Fibroblast of the aortic adventitia (primary cell): ENCODE data around the gene FAM20C. TPM values are rescaled to one million over a fixed set of nuclear protein-coding genes. Genes with fewer than 3 reads are reported as not detected.
"Not testable (repeated sequence)": the region's sequence is repeated elsewhere in the genome, so short reads cannot be mapped to it uniquely, and the experiment has no call there.

ENCODE experiments used
- DNase-seq: peaks from one replicate; pipeline ENCODE4 v3.0.0-alpha.2; 2010; ENCODE audit warnings: low read depth
- H3K4me3 ChIP-seq: 2 replicates; pipeline ENCODE4 v1.5.1; 2011; ENCODE audit warnings: low read depth, mild to moderate bottlenecking, control low read depth, low read length, moderate library complexity
- total RNA-seq: library from RNA; depleted of rRNA; stranded (reverse); fragments of >200 nt; gene quantifications from 2 replicates; pipeline ENCODE4 v1.2.3, GENCODE V29; 2012; ENCODE audit warnings: low replicate concordance
- TF ChIP-seq, protein P1 (sequence below): IDR thresholded peaks from 2 replicates; pipeline ENCODE4 v1.5.1; 2011; ENCODE audit warnings: mild to moderate bottlenecking, low read length, control low read depth, inconsistent platforms; ENCODE audit not compliant: insufficient read depth

The FAM20C gene
- total RNA-seq, 1 donor, result 55.5 TPM

DNA sequence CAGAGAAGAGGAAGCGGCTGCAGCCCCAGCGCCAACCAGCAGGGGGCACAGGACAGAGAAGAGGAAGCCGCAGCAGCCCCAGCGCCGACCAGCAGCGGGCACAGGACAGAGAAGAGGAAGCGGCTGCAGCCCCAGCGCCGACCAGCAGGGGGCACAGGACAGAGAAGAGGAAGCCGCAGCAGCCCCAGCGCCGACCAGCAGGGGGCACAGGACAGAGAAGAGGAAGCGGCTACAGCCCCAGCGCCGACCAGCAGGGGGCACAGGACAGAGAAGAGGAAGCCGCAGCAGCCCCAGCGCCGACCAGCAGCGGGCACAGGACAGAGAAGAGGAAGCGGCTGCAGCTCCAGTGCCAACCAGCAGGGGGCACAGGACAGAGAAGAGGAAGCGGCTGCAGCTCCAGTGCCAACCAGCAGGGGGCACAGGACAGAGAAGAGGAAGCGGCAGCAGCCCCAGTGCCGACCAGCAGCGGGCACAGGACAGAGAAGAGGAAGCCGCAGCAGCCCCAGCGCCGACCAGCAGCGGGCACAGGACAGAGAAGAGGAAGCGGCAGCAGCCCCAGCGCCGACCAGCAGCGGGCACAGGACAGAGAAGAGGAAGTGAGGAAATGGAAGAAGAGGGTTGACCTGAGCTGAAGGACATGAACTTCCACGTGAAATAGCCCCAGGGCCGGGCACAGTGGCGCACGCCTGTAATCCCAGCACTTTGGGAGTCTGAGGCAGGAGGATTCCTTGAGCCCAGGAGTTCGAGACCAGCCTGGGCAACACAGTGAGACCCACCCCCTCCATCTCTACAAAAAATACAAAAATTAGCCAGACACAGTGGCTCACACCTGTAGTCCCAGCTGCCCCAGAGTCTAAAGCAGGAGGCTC, 71.3 kb downstream of the FAM20C start:
- TF ChIP-seq, protein P1, sequence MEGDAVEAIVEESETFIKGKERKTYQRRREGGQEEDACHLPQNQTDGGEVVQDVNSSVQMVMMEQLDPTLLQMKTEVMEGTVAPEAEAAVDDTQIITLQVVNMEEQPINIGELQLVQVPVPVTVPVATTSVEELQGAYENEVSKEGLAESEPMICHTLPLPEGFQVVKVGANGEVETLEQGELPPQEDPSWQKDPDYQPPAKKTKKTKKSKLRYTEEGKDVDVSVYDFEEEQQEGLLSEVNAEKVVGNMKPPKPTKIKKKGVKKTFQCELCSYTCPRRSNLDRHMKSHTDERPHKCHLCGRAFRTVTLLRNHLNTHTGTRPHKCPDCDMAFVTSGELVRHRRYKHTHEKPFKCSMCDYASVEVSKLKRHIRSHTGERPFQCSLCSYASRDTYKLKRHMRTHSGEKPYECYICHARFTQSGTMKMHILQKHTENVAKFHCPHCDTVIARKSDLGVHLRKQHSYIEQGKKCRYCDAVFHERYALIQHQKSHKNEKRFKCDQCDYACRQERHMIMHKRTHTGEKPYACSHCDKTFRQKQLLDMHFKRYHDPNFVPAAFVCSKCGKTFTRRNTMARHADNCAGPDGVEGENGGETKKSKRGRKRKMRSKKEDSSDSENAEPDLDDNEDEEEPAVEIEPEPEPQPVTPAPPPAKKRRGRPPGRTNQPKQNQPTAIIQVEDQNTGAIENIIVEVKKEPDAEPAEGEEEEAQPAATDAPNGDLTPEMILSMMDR, result peak; percentile 7

DNA sequence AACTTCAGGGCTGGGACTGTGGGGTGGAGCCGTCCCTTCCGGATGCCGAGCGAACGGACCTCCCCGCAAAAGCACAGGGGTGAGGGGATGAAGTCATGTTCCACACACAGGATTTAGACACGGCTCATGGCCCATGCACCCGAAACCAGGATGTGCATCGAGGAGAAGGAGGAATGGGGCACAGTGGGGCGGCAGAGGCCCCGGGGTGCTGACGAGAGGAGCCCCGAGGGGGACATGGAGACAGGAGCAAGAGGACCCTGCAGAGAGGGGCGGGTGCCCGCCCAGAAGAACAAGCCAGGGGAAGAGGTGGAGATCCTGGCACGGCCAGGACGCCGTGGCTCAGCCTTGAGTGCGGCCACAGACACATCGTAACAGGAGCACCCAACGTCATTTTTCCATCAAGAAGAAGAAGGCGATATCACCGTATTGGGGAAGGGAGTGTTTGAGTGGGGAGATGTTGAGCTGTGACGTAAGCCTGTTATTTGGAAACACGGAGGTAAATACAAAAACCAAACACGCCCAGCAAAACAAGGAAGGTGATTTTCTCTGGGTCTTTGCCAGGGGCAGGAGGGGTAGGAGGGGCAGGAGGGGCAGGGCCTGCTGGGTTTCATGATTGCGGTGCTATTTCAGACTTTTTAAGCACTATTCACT, 72.3 kb downstream of the FAM20C start:
- DNase-seq, result no peak
- no peak overlapping the region for H3K4me3 ChIP-seq
- TF ChIP-seq, protein P1, result no peak

More for the DNA sequence above, 71.3 kb downstream of the FAM20C start:
- not testable (repeated sequence) for DNase-seq, H3K4me3 ChIP-seq

DNA sequence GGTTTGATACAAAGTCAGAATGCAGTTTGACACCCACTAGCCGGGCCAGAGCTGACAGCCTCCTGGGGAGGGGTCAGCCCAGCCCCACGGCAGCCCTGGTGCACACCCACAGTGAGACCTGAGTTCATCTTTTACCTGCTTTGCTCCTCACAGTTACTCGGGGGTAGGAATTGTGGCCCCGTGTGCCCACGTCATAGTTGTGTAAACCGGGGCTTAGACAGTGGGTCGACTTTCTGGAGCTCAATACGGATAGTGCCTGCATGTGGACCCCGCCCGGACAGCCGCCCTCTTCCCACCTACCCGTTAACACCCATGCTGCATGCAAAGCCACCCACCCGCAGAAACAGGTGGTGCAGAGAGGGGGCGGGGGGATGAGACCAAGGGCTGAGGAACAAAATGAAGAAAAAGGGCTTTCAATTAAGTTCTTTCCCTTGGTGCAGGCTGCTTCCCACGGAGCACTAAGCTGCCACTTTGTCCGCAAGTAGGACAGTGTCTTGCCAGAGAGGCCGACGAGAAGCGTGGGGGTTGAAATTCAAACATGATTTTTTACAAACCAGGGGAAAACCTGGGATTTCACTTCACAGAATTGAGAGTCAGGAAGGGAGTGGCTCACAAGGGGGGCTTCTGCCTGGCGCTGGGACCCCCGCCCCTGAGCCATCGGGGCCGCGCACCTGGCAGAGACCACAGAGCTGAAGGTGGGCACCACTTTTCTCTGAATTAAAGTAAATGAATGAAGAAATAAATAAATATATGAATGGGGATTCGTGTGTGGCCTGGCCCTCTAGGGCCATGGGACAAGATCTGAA, 73.0 kb downstream of the FAM20C start:
- no peak for DNase-seq
- no peak overlapping the region for H3K4me3 ChIP-seq
- TF ChIP-seq, protein P1, result no peak

DNA sequence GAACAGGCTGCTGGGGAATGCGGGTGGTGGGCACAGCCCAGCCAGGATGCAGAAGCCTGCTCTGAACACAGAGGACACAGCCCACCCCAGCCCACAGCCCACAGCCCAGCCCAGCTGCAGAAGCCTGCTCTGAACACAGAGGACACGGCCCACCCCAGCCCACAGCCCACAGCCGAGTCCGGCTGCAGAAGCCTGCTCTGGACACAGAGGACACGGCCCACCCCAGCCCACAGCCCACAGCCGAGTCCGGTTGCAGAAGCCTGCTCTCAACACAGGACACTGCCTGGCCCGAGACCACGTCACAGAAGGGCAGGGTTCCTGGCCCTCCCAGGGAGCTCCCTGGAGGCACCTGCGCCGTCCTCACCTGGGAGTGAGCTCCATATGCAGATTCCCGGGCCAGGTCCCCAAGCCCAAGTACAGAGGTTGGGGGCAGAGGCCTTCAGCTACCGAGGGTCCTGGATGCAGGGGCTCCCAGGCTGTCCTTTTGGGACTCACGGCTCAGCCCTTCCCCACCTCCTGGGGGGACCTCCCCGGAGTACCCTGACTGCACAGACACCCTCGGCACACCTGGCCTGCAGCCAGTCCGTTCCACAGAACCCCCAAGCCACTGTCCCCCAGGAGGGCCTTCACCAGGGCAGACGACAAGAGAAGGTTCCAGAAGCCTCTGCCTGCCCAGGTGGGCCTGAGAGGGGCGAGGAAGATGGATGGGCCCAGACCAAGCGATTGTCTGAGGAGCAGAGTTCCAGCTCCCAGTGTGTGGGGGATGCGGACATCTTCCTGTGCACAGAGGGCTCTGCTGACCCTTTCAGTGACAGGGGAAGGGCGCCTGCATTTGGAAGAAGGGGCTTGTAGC, 73.9 kb downstream of the FAM20C start:
- DNase-seq, result no peak
- TF ChIP-seq, protein P1, result no peak

DNA sequence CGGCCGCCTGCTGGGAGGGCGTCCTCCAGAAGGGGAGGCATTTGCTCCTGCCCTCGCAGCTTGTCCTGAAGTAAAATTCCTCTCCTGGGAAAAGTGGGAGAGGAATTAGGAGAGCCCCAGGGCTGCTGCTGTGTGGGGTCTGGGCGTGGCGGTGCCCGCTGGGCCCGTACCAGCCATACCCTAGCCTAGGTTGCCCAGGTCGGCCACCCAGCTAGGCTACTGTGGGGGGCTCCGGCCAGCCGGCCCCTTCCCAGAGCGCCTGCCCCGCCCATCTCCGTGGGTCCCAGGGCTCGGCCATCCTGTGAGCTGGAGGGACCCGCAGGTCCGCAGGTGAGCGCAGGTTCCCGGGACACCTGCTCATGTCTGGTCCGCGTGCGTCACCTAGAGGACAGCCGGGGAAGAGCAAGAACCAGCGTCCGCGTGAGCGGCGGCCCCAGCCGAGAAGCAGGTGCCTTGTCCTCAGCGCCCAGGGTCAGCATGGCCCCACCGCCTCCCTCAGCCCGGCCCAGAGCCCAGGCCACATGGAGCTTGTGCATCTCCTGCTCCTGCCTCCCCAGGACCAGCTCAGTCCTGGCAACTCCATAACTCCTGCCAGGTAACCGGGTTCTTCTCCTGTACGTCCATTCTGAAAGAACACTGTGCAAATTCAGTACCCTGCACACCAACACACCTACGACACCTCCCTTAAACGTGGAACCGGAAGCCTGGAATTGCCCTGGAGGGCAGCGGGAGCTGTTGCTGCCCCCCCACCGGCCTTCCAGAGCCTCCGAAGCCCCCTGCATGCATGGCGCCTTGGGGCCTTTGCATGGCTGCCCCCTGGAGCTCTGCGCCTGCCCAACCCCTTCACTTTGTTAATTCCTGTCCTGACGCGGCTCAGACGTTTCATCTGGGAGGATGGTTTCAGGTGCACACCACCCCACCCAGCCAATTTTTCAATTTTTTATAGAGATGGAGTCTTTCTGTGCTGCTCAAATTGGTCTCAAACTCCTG, 74.8 kb downstream of the FAM20C start:
- TF ChIP-seq, protein P1, result peak; percentile 26

More for the DNA sequence above, 73.9 kb downstream of the FAM20C start:
- H3K4me3 ChIP-seq, result no peak overlapping the region

More for the DNA sequence above, 74.8 kb downstream of the FAM20C start:
- no peak for DNase-seq
- H3K4me3 ChIP-seq, result no peak overlapping the region
